DOHH2 (cell line): ENCODE results near the gene MDN1.

ENCODE experiments used
- CTCF ChIP-seq: fragments of 200-600 bp; sonication (generic); IDR thresholded peaks from one replicate; pipeline ENCODE4 v1.5.1; 2014; ENCODE audit warnings: antibody characterized with exemption, mild to moderate bottlenecking, low read depth, low read length; ENCODE audit not compliant: poor library complexity, severe bottlenecking
- EZH2phosphoT487 ChIP-seq: fragments of 200-600 bp; sonication (generic); IDR thresholded peaks from 2 replicates; pipeline ENCODE4 v1.6.1; 2017; ENCODE audit warnings: borderline replicate concordance, mild to moderate bottlenecking, antibody characterized with exemption, low read length, moderate library complexity, mixed read lengths

- TF ChIP-seq CTCF: no peak
- TF ChIP-seq EZH2phosphoT487: no peak
Observed at GRCh38 chr6:89670935-89671565, 148.5 kb downstream of the MDN1 start.
